HG03457 (cell line): ENCODE data around the gene ASTN2.
A peak's percentile ranks its signal among the peaks of the same experiment; 100 is the strongest.

Source experiments
- ATAC-seq: cut with Tn5 transposase; IDR thresholded peaks from one replicate; pipeline ENCODE4 v1.9.1; 2021; ENCODE audit warnings: moderate number of reproducible peaks; ENCODE audit not compliant: unreplicated experiment

Gene ASTN2

GRCh38 chr9:116550696-116551436 is 864.0 kb downstream of the ASTN2 start:
- no peak for ATAC-seq

DNA sequence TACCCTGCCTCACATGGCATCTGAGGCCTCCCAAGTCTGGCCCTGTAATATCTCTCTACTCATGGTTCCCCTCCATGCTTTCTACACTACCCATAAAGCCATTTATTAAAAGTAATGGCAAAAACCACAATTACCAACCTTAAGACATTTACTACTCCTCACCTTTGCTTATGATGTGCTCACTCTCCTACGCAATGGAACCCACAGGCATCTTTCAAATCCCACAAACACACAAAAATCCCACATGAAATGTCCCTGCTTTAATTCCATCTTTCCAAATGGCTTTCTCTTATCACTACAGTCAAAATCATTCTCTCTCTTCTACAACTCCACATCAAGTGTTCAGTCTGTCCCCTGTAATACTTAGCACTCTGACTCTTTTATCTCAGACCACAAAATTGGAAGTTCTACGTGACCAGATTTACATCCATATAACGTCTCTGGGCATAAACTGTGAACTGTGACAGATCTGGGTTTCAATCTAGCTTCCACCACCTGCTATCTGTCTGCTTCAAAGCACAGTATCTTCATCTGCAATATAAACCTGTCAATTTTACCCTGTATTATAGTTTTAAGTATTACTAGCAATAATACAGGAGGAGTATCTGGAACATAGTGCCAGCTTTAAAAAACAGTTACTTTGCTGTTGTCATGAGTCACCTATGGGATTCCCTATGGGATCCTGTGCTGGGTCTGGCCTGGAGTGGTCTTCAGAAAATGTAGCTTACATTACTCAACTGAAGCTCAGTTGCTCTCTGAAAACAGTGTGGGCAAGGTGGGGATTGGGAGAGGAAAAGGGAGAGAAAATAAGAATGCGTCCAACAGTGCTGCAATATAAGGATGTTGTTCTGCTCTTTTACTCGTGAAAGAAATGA is 864.8 kb downstream of the ASTN2 start:
- ATAC-seq, result no peak

GRCh38 chr9:116549061-116549664 is 865.7 kb downstream of the ASTN2 start:
- no peak for ATAC-seq

DNA sequence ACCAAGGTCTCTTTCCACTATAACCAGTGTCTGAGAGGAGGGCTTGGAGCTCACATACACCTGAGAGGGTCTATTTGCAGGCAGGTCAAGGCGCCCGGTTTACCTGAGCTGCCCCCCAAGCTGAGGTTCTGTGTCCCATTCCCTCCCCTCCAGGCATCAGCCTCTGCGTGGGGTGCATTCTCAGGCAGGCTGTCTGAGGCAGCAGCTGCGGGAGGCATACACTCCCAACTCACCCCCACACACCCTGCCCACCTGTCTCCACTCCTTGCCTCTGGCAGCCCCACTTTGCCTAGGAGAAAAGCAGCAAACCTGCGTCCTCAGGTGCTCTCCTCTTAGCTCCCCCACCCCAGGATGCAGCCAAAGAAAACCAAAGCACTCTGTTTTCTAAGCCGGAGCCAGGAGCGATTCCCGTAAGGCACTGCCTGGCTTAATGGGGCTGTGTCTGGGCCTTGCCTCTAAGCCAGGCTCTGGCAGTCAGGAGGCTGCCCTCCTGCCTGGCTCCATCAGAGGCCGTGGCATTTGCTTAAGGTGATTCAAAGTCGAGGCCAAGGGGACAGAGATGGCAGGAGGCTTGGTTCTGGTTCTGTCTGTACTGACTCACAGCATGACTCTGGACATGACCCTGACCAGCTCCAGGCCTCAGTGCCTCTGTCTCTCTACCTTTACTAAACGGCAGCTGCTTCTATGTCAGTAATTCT is 867.0 kb downstream of the ASTN2 start:
- ATAC-seq, result no peak

GRCh38 chr9:116546711-116547581 is 867.9 kb downstream of the ASTN2 start:
- ATAC-seq, result no peak

GRCh38 chr9:116544896-116545295 is 870.0 kb downstream of the ASTN2 start:
- ATAC-seq, result no peak

GRCh38 chr9:116543731-116544400 is 871.0 kb downstream of the ASTN2 start:
- ATAC-seq, result no peak

DNA sequence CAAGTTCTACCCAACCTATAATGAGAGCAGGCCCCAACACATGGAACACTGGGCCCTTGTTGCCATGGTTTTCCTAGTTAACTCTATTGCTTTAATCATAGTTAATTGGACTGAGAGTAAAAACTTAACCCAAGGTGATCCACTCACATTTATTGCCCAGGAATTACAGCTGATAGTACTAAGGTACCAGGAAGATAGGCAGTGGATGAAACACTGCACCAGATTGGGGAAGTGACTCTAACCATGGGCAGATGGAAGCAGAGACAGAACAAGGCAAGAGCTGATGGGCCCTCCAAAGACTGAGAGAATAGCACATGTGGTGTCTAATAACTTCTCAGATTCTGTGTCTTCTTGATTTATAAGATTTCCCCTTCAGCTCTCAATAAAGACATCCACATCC is 873.5 kb downstream of the ASTN2 start:
- no peak for ATAC-seq

DNA sequence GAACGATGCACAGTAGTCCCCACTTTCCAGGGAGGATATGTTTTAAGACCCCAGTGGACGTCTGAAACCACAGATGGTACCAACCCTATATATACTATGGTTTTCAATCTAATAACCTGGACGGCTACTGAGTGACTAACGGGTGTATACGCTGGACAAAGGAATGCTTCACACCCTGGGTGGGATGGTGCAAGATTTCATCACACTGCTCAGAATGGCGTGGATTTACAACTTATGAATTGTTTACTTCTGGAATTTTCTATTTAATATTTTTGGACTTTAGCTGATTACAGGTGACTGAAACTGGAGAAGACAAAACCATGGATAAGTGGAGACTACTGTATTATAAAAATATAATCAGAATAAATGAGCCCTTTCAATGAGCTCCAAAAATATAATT is 875.3 kb downstream of the ASTN2 start:
- no peak for ATAC-seq

- ATAC-seq, result no peak
Observed at GRCh38 chr9:116525611-116526010, 889.2 kb downstream of the ASTN2 start.

DNA sequence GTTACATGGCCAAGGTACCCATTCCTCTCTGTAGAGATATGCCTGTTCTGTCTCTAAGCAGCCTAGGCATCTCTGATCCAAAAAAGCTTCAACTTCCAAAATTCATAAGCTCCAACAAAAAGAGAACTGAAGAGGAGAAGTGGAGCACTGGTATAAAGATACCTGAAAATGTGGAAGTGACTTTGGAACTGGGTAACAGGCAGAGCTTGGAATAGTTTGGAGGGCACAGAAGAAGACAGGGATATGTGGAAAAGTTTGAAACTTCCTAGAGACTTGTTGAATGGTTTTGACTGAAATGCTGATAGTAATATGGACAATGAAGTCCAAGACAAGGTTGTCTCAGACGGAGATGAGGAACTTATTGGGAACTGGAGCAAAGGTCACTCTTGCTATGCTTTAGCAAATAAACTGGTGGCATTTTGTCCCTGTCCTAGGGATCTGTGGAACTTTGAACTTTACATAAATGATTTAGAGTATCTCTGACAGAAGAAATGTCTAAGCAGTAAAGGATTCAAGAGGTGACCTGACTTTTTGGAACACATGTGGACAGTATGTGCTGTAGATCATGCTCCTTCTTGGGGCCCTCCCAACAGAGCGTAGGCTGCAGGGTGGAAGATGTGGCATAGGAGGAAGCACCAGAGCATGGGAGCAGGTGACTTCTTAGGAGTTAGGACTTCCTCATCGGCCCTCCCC is 889.9 kb downstream of the ASTN2 start:
- no peak for ATAC-seq

DNA sequence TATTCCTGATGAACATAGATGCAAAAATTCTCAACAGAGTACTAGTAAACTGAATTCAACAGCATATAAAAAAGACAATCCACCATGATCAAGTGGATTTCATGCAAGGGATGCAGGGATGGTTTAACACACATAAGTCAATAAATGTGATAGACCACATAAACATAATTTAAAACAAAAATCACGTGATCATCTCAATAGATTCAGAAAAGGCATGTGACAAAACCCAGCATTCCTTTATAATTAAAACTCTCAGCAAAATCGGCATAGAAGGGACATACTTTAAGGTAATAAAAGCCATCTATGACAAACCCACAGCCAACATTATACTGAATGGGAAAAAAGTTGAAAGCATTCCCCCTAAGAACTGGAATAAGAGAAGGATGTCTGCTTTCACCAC is 894.6 kb downstream of the ASTN2 start:
- ATAC-seq, result no peak

DNA sequence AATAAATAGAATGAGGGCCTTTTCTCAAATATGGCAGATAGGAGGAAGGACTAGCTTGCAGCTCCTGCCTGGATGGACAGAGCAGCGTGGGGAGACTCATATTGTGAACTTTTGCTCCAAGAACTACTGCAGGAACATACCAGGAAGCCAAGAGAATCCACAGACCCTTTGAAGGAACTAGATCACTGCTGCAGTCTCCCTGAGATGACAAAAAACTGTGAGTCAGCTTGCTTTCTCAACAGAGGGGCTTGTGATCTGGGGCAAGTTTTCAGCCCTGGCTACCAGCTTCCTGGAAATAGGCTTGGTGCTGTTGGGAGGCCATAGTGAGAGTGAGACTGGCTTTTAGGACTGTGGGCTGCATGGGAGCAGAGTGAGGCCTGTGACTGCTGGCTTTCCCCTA is 898.4 kb downstream of the ASTN2 start:
- no peak for ATAC-seq

GRCh38 chr9:116515541-116515940 is 899.3 kb downstream of the ASTN2 start:
- no peak for ATAC-seq

- no peak for ATAC-seq
Observed at GRCh38 chr9:116506685-116507084, 908.2 kb downstream of the ASTN2 start.

DNA sequence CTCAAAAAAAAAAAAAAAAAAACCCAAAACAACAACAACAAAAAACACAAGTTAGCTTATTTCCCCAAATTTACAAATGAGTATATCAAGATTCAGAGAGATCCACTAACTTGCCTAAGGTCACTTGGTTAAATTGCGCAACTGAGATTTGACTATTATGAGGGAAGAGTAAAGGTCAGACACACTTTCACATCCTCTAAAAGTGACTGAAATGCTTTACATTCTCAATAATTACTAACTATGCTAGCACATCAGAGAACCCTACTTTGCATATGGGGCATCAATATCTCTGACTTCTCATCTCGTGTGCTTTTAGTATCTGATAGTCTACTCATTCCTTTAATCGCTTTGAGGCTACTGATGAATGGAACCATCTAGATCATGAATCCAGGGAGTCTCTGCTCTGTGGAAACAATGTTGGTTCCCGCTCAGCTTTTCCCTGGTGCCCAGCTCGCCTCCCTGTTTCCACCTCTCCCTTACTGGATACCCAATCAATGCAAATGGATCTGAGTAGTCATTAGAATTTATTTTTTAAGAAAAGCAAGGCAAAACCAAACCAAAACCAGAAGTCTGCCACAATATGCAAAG is 909.9 kb downstream of the ASTN2 start:
- peak; percentile 97 for ATAC-seq

- ATAC-seq, result no peak
Observed at GRCh38 chr9:116504081-116504480, 910.8 kb downstream of the ASTN2 start.

DNA sequence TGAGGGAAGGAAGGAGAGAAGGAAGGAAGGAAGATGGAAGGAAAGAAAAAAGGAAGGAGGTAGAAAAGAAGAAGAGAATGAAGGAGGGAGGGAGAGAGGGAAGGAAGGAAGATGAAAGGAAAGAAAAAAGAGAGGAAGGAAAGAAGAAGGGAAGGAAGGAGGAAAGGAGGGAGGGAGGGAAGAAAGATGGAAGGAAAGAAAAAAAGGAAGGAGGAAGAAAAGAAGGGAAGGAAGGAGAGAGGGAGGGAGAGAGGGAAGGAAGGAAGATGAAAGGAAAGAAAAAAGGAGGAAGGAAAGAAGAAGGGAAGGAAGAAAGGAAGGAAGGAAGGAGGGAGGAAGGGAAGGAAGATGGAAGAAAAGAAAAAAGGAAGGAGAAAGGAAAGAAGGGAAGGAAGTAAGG is 912.1 kb downstream of the ASTN2 start:
- no peak for ATAC-seq

DNA sequence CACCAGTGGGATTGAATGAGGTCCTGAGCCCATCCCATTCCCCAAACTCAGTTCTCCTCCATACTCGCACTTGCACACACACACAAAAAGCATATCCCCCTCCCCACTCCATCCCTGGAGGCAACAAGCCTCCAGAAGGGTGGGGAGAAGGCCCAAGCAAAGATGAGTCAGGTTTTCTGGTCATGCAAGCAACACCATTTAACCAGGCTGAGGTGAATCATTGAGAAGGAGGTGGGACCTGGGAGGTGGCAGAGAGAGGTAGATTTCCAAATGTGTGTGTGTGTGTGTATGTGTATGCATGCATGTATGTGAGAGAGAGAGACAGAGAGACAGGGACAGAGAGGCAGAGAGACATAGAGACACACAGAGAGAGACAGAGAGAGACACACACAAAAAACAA is 913.0 kb downstream of the ASTN2 start:
- no peak for ATAC-seq
